ENCODE results near the gene PSME3IP1. TPM values are rescaled to one million over a fixed set of nuclear protein-coding genes. Genes with fewer than 3 reads are reported as not detected.

PSME3IP1 gene
- total RNA-seq, 2 donors from 2014 or later, result 64.1 to 95.8 TPM

DNA sequence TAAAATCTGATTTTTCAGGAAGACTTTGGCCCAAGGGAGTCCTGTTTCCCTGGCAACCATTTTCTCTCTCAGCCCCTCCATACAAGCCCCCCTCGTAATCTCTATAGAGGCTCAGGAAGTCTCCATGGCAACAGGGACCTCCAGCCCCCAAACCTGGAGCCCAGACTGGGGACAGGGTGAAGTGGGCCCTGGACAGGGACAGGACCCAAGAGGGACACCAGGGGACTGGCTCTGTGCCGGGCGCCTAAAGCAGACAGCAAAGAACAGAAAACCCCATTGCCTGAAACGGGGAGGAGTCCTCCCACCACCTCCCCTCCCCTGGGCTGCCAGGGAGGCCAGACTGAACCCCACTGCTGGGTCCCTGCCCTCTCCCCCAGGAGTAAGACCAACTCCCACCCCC is 52.8 kb downstream of the PSME3IP1 start:
- Histone ChIP-seq H3K27me3 (replicated peaks; ENCODE audit: insufficient read depth) (no peaks in the 10 kb centered on the region), H3K27ac (no peak overlapping the region), H3K4me1 (replicated peaks) (no peaks in the 10 kb centered on the region), H3K9me3 (no peaks in the 10 kb centered on the region), H3K4me3 (no peak overlapping the region), H3K36me3 (no peaks in the 10 kb centered on the region)
- 69% methylated on average over 4 of the region's 4 CpGs for WGBS
- intact Hi-C loops (cut with DNase I), result no loop called here
- DNase-seq (ENCODE audit: low spot score), result no peak
- TF ChIP-seq POLR2AphosphoS5 (IDR thresholded peaks at IDR 0.05) (no peak), POLR2A (IDR thresholded peaks at IDR 0.05) (no peak)
- TF ChIP-seq, protein P1, sequence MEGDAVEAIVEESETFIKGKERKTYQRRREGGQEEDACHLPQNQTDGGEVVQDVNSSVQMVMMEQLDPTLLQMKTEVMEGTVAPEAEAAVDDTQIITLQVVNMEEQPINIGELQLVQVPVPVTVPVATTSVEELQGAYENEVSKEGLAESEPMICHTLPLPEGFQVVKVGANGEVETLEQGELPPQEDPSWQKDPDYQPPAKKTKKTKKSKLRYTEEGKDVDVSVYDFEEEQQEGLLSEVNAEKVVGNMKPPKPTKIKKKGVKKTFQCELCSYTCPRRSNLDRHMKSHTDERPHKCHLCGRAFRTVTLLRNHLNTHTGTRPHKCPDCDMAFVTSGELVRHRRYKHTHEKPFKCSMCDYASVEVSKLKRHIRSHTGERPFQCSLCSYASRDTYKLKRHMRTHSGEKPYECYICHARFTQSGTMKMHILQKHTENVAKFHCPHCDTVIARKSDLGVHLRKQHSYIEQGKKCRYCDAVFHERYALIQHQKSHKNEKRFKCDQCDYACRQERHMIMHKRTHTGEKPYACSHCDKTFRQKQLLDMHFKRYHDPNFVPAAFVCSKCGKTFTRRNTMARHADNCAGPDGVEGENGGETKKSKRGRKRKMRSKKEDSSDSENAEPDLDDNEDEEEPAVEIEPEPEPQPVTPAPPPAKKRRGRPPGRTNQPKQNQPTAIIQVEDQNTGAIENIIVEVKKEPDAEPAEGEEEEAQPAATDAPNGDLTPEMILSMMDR (IDR thresholded peaks at IDR 0.05), result no peak

DNA sequence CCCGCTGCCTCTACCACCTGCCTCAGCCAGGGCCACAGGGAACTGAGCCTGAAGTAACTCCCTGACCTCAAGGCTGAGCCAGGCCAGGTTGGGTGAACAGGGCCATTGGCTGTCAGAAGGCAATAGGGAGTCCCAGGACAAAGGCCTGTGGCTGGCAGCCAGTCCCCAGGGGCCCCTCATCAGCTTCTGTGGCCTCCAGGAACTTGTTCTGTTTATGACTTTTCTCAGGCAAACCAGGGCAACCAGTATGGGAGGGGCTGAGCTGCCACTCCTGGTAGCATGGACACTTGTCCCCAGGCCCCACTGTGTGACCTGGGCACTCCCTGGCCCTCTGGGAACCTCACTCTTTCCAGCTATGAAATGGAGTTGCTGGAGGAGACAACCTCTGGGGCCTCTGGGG is 53.4 kb downstream of the PSME3IP1 start:
- Histone ChIP-seq H3K27ac (no peak overlapping the region), H3K27me3 (replicated peaks; ENCODE audit: insufficient read depth) (no peaks in the 10 kb centered on the region), H3K4me3 (no peak overlapping the region), H3K4me1 (replicated peaks) (no peaks in the 10 kb centered on the region), H3K36me3 (no peaks in the 10 kb centered on the region), H3K9me3 (no peaks in the 10 kb centered on the region)
- DNase-seq (ENCODE audit: low spot score), result no peak
- WGBS, result 92% methylated on average over 1 of the region's 1 CpG
- intact Hi-C loops (cut with DNase I), result no loop called here
- TF ChIP-seq POLR2AphosphoS5 (IDR thresholded peaks at IDR 0.05) (no peak), POLR2A (IDR thresholded peaks at IDR 0.05) (no peak)
- TF ChIP-seq, protein P1 (IDR thresholded peaks at IDR 0.05), result no peak

DNA sequence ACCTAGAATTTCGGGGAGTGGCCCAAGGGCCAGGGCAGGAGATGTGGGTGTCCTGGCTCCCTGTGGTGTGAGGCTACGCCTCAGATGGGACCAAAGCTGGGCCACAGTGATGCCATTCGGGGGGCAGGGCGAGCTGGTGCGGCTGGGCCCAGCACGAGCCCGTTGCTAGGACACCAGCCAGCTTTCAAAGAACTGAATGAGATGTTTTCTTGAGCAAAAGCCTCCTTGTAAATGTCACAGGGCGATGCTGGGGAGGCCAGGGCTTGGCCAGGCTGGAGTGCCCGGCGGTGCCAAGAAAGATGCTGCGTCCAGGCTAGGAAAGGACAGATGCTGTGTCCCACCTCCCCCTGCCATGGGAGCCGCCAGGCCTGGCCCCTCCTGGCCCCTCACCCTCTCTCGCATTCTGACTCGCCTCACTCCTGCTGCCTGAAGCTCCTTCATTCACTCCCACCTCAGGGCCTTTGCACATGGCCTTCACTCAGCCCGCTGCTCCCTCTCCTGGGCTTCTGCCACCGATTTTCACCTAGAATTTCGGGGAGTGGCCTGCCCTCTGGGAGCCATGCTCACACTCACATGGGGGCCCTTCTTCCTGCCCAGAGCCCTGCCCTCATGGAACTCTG is 54.4 kb downstream of the PSME3IP1 start:
- DNase-seq (ENCODE audit: low spot score), result no peak
- intact Hi-C loops (cut with DNase I), result no loop called here
- TF ChIP-seq POLR2A (IDR thresholded peaks at IDR 0.05) (no peak), POLR2AphosphoS5 (IDR thresholded peaks at IDR 0.05) (no peak)
- TF ChIP-seq, protein P1 (IDR thresholded peaks at IDR 0.05), result no peak
- H3K36me3 ChIP-seq, result no peaks in the 10 kb centered on the region
- H3K27ac ChIP-seq, result no peak overlapping the region
- H3K27me3 ChIP-seq (replicated peaks; ENCODE audit: insufficient read depth), result no peaks in the 10 kb centered on the region
- H3K4me3 ChIP-seq, result no peak overlapping the region
- H3K9me3 ChIP-seq, result no peaks in the 10 kb centered on the region
- WGBS, result 67% methylated on average over 17 of the region's 17 CpGs
- no peaks in the 10 kb centered on the region for H3K4me1 ChIP-seq (replicated peaks)

DNA sequence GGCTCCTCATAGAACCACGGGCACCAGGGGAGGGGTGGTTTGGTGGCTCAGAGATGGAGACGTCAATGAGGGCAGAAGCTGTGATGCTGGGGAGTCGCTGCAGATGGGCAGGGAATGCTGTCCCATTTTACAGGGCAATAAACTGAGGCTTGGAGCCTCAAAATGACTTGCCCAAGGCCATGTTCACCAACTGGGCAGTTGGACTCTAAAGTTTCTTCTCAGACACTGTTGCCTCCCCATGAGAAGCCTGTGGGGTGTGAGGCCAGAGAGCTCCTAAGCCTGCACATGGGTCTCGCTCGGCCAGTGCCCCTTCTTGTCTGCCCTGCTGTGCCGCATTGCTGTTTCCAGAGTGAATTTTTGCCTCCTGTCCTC is 54.9 kb downstream of the PSME3IP1 start:
- TF ChIP-seq POLR2A (IDR thresholded peaks at IDR 0.05) (no peak), POLR2AphosphoS5 (IDR thresholded peaks at IDR 0.05) (no peak)
- TF ChIP-seq, protein P1 (IDR thresholded peaks at IDR 0.05), result no peak
- H3K9me3 ChIP-seq, result no peaks in the 10 kb centered on the region
- no peak for DNase-seq (ENCODE audit: low spot score)
- no peaks in the 10 kb centered on the region for H3K27me3 ChIP-seq (replicated peaks; ENCODE audit: insufficient read depth)
- H3K27ac ChIP-seq, result no peak overlapping the region
- no peak overlapping the region for H3K4me3 ChIP-seq
- intact Hi-C loops (cut with DNase I), result no loop called here
- H3K4me1 ChIP-seq (replicated peaks), result no peaks in the 10 kb centered on the region
- WGBS, result 93% methylated on average over 6 of the region's 6 CpGs
- H3K36me3 ChIP-seq, result no peaks in the 10 kb centered on the region

DNA sequence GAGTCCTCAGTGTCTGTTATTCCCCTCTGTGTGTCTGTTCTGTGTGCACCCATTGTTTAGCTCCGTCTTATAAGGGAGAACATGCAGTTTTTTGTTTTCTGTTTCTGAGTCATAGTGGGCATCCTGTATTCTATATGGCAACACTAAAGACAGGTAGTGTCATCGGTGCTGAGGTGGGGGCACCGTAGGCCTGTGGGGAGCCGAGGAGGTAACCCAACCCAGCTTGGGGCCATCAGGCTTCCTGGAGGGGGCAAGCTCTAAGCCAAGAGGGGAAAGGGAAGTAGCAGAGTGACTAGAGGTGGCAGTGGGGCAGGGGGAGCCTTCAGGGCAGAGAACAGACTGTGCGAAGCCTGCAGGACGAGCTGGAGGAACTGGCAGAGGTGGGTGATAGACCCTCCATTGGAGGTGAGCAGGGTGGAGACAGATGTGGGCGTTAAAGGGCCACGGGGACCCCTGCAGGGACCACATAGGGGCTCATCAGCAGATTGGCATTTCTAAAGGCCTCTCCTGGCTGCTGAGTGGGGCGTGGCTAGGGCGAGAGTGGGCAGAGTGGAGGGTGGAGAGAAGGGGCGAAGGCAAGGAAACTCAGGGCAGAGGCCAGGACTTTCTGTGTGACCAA is 57.0 kb downstream of the PSME3IP1 start:
- Histone ChIP-seq H3K4me3 (no peak overlapping the region), H3K27ac (no peak overlapping the region), H3K4me1 (replicated peaks) (no peaks in the 10 kb centered on the region), H3K9me3 (no peaks in the 10 kb centered on the region), H3K27me3 (replicated peaks; ENCODE audit: insufficient read depth) (no peaks in the 10 kb centered on the region), H3K36me3 (no peaks in the 10 kb centered on the region)
- intact Hi-C loops (cut with DNase I), result no loop called here
- WGBS, result 87% methylated on average over 11 of the region's 11 CpGs
- DNase-seq (ENCODE audit: low spot score), result no peak
- TF ChIP-seq POLR2A (IDR thresholded peaks at IDR 0.05) (no peak), POLR2AphosphoS5 (IDR thresholded peaks at IDR 0.05) (no peak)
- TF ChIP-seq, protein P1 (IDR thresholded peaks at IDR 0.05), result no peak
